Measurements from ENCODE around the gene SURF4.

SURF4 gene

DNA sequence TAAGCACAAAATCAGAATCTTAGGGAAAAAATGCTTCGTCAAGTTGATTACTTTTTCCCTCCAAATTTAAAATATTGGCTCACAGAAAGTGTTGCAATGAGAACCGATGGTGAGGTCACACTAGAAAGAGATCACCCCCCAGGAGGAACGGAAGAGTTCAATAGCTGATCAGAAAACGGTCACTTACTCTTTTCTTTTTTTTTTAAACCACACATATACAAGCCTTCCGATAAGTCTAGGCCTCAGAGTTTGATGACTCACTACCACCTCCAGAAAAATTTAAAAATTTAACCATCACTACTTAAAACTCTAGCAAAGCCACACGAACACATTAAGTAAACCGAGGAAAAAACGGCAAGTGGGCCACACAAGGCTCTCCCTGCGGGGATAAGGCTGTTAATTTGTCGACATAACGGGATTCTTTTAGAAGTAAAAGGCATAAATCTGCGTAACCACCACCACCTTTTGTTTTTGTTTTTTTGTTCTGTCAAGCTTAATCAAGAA, 1.2 kb downstream of the SURF4 start:
- TF ChIP-seq, protein P1, sequence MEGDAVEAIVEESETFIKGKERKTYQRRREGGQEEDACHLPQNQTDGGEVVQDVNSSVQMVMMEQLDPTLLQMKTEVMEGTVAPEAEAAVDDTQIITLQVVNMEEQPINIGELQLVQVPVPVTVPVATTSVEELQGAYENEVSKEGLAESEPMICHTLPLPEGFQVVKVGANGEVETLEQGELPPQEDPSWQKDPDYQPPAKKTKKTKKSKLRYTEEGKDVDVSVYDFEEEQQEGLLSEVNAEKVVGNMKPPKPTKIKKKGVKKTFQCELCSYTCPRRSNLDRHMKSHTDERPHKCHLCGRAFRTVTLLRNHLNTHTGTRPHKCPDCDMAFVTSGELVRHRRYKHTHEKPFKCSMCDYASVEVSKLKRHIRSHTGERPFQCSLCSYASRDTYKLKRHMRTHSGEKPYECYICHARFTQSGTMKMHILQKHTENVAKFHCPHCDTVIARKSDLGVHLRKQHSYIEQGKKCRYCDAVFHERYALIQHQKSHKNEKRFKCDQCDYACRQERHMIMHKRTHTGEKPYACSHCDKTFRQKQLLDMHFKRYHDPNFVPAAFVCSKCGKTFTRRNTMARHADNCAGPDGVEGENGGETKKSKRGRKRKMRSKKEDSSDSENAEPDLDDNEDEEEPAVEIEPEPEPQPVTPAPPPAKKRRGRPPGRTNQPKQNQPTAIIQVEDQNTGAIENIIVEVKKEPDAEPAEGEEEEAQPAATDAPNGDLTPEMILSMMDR (IDR thresholded peaks at IDR 0.05; ENCODE audit: insufficient read depth, low read length, poor library complexity, severe bottlenecking), result no peak
- Histone ChIP-seq H3K27me3 (replicated peaks; ENCODE audit: control insufficient read depth, insufficient read depth, low read length) (no peaks in the 10 kb centered on the region), H3K36me3 (ENCODE audit: control insufficient read depth, insufficient read depth, low read length) (peaks cover 18% of the 10 kb centered on the region), H3K4me3 (replicated peaks; ENCODE audit: low read depth, low read length) (peak overlapping the region; percentile 79)
- DNase-seq (ENCODE audit: extremely low read depth, insufficient read length), result no peak

DNA sequence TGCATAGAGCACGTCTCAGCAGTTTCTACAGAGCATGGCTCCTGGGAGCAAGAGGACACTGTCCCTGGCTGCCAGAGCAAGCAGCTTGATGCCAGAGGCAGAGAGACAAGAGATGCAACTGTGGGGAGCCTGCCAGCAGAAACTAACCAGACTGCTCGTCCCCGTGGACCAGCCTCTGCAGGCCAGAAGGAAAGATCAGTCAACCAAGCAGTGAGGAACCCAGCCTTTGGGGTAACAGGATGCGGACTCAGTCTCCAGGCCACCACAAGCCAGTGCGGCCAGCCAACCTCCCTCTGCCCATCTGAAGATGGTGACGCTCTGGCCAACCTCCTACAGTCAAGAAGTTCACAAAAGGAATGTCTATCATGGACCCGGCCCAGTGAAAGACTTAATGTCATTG, 3.7 kb downstream of the SURF4 start:
- peak overlapping the region; percentile 27; the same call in 1 of the 2 replicates for H3K4me3 ChIP-seq (replicated peaks; ENCODE audit: low read depth, low read length)
- DNase-seq (ENCODE audit: extremely low read depth, insufficient read length), result no peak
- H3K27me3 ChIP-seq (replicated peaks; ENCODE audit: control insufficient read depth, insufficient read depth, low read length), result no peaks in the 10 kb centered on the region
- peaks cover 34% of the 10 kb centered on the region for H3K36me3 ChIP-seq (ENCODE audit: control insufficient read depth, insufficient read depth, low read length)
- TF ChIP-seq, protein P1 (IDR thresholded peaks at IDR 0.05; ENCODE audit: insufficient read depth, low read length, poor library complexity, severe bottlenecking), result no peak

DNA sequence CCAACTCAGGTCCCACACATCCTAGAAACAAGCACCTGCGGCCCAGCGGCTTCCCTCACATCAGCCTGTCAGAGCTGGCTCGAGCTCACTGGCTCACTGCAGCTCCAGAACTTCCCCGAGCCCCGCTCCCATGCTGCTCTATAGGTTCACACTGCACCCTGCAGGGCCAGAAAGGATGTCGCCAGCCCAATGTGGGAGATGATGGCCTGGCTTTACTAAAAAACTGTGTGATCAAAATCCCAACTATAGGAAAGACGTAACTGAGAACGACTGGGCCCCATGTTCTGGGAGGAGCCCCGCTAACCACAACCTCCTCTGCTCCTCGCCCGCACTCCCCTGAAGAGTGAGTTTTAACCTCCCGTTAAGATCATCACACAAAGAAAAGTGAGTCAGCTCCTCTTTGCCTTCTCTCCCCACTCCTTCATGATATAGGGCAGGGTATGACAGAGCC, 4.6 kb downstream of the SURF4 start:
- no peak for DNase-seq (ENCODE audit: extremely low read depth, insufficient read length)
- H3K27me3 ChIP-seq (replicated peaks; ENCODE audit: control insufficient read depth, insufficient read depth, low read length), result no peaks in the 10 kb centered on the region
- TF ChIP-seq, protein P1 (IDR thresholded peaks at IDR 0.05; ENCODE audit: insufficient read depth, low read length, poor library complexity, severe bottlenecking), result peak; percentile 4
- peaks cover 42% of the 10 kb centered on the region for H3K36me3 ChIP-seq (ENCODE audit: control insufficient read depth, insufficient read depth, low read length)
- H3K4me3 ChIP-seq (replicated peaks; ENCODE audit: low read depth, low read length), result peak overlapping the region; percentile 27

DNA sequence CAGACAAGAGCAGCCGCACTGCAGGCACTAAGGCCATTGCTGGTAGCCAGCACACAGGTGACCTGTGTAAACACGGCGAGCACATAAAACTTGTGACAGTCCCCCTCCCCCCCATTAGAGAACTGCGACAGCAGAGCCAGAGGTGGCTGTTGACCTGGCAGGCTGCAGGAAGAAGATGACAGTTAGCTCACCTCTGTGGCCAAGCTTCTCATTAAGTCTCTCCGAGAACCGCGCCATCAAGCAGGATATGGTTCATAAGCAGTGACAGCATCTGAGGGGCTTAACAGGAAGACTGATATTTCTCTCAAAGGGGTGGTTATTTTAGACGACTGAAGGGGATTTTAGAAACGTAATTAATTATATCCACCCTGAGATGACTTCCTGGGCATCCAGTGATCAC, 5.2 kb downstream of the SURF4 start:
- peaks cover 46% of the 10 kb centered on the region for H3K36me3 ChIP-seq (ENCODE audit: control insufficient read depth, insufficient read depth, low read length)
- H3K27me3 ChIP-seq (replicated peaks; ENCODE audit: control insufficient read depth, insufficient read depth, low read length), result no peaks in the 10 kb centered on the region

DNA sequence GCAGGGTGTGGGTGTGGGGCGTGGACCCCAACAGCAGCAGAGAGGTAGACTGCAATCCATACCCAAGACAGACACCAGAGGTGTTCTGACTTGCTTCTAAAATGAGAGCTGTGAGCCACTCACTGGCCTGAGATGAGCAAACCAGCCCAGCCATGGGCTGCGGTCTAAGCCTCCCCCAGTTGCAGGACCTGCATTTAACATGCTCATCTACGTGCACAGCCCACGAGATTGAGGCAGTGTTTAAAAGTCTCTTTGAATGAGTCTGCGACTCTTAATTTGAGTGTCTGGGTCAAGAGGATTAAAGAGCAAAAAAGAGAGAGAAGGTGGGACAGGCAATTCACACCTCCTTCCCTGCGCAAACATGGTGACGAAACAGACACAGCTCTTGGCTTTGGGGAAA, 5.9 kb downstream of the SURF4 start:
- Histone ChIP-seq H3K4me3 (replicated peaks; ENCODE audit: low read depth, low read length) (no peak overlapping the region), H3K36me3 (ENCODE audit: control insufficient read depth, insufficient read depth, low read length) (peaks cover 49% of the 10 kb centered on the region), H3K27me3 (replicated peaks; ENCODE audit: control insufficient read depth, insufficient read depth, low read length) (no peaks in the 10 kb centered on the region)
- no peak for DNase-seq (ENCODE audit: extremely low read depth, insufficient read length)
- TF ChIP-seq, protein P1 (IDR thresholded peaks at IDR 0.05; ENCODE audit: insufficient read depth, low read length, poor library complexity, severe bottlenecking), result no peak

More for the DNA sequence above, 5.2 kb downstream of the SURF4 start:
- H3K4me3 ChIP-seq (replicated peaks; ENCODE audit: low read depth, low read length), result no peak overlapping the region
- TF ChIP-seq, protein P1 (IDR thresholded peaks at IDR 0.05; ENCODE audit: insufficient read depth, low read length, poor library complexity, severe bottlenecking), result no peak
- DNase-seq (ENCODE audit: extremely low read depth, insufficient read length), result no peak

DNA sequence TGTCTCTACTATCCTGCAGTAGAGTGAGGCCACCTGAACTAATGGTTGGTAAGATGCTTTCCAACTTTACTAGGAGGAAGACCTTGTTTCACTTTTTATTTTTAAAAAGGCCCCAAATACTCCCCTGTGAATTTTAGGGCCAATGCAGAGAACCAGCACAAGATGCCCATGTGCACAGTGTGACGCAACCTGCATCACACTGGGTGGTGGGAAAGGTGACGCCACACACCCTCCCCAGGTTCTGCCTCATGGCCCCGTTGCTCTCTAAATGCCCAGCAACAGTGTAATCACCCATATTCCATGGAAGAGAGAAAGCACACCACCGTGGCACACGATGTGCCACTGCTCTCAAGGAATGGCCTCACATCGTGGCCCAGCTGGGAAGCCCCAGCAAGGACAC, 6.4 kb downstream of the SURF4 start:
- H3K27me3 ChIP-seq (replicated peaks; ENCODE audit: control insufficient read depth, insufficient read depth, low read length), result no peaks in the 10 kb centered on the region
- H3K4me3 ChIP-seq (replicated peaks; ENCODE audit: low read depth, low read length), result no peak overlapping the region
- TF ChIP-seq, protein P1 (IDR thresholded peaks at IDR 0.05; ENCODE audit: insufficient read depth, low read length, poor library complexity, severe bottlenecking), result no peak
- peaks cover 52% of the 10 kb centered on the region for H3K36me3 ChIP-seq (ENCODE audit: control insufficient read depth, insufficient read depth, low read length)
- DNase-seq (ENCODE audit: extremely low read depth, insufficient read length), result no peak
